GM19238 (cell line): ENCODE data around the gene PTCRA.
"Not testable (repeated sequence)": the region's sequence is repeated elsewhere in the genome, so short reads cannot be mapped to it uniquely, and the experiment has no call there.

Experiments used
- DNase-seq: peaks from one replicate; pipeline ENCODE4 v3.0.0; 2011; ENCODE audit warnings: low spot score; ENCODE audit not compliant: insufficient read length

Gene PTCRA

DNA sequence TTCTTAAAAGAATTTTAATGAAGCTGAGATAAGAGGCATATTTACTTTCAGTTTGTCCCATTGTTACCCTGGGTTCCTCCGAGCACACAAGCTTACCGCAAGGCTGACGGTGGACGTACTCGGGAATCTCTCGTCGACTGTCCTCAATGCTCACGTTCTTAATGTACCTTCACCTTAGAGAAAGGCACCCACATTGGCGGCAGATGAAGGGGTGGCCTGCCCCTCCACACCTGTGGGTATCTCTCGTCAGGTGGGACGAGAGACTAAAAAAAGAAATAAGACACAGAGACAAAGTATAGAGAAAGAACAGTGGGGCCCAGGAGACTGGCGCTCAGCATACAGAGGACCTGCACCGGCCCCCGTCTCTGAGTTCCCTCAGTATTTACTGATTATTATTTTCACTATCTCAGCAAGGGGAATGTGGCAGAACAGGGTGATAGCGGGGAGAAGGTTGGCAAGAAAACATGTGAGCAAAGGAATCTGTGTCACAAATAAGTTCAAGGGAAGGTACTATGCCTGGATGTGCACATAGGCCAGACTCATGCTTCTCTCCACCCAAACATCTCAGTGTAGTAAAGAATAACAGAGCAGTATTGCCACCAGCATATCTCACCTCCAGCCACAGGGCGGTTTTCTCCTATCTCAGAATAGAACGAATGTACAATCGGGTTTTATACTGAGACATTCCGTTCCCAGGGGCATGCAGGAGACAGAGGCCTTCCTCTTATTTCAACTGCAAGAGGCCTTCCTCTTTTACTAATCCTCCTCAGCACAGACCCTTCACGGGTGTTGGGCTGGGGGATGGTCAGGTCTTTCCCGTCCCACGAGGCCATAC is 13.2 kb upstream of the PTCRA start:
- not testable (repeated sequence) for DNase-seq

DNA sequence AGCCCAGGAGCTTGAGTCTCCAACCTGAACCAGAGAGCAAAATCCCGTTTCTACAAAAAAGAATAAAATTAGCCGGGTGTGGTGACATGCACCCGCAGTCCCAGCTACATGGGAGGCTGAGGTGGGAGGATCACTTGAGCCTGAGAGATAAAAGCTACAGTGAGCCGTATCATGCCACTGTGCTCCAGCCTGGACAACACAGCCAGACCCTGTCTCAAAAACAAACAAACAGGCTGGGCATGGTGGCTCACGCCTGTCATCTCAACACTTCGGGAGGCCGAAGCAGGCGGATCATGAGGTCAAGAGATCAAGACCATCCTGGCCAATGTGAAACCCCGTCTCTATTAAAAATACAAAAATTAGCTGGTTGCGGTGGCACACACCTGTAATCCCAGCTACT is 11.4 kb upstream of the PTCRA start:
- no peak for DNase-seq

DNA sequence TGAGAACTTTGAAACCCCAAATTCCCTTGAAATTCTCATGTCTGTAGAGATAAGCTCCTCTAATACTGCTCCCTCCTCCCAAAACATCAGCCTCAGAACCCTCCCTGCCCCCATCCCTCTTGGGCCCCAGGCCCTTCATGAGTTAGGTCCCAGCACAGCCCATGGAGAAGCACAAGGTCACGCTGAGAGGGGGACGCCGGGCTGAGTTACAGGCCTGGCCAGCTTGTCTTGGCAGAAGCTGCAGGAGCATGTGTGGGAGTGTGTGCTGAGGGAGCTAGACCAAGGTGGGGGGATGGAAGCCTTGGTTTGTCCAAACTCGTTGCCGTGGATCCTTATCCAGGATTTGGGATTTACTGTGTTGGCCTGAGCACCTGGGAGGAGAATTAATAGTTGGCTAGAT is 8.5 kb upstream of the PTCRA start:
- DNase-seq = no peak

DNA sequence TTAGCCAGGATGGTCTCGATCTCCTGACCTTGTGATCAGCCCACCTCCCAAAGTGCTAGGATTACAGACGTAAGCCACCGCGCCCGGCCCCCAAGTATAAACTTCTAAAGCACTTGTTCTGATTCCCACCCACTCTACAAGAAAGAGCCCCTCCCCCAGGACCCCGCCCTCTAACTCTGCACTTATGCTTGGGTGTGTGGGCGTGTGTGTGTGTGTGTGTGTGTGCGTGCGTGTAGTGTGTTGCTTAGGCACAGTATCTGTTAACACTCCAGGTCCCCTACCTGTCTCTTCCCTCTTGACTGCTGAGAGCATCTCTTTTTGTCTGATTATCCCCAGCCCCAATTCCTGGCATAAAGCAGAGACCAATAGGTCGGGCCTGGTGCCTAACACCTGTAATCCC is 6.0 kb upstream of the PTCRA start:
- DNase-seq = no peak

DNA sequence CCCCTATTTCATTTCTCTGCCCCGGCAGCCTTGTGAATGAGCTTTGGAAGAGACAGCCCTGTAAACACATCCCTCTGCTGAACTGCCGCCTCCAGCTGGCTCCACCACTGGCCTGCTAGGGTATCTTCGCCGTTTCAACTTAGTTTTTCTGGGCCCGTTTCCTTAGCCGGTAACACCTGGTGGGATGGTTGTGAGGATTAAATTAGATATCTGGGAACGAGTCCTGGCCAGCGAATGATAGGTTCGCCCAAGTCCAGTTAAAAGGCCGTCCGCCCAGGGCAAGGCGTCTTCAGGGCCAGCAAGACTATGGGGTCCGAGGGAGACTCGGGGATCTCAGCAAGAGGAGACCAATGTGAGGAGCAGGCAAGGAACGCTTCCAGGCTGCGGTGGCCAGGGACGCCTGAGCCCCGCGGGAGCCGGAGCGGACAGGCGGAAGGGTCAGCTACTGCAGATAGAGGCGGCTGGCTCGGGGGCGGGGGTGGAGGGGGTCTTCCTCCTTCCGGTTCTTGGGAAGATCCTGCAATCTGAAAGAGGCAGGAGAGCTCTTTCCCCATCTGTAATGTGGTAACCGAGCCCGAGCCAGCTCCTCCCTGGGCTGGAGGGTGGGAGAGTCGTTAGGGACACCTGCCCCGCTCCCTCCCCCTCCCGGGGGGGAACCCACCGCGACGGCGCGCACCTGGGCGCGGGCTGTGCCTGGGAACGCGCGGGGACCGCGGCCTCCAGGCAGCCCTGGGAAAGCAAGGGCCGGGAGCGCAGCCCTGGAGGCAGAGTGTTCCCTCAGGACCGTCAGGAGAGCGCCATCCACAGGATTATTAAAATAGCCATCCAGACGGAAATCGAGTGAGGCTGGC is 4.5 kb upstream of the PTCRA start:
- DNase-seq = no peak

- DNase-seq = no peak
These were observed 1.3 kb upstream of the PTCRA start for GRCh38 chr6:42914546-42914945.

DNA sequence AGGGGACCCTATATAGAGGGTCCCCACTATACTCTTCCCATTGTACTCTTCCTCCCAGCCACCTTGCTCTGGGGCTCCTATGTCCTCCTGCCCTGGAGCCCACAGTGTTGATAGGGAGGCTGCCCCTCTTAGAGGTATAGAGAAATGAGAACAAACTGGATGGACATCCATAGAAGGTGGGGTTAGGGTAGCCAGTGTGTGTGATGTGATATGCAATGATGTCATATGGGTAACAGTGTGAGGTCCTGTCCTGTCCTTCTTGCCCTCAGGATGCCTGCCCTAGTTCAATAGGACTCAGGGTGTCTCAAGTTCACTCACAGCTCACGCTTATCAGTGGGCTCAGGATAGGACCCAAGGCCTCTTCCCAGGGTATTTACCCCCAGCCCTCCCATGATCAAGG is 435 bp downstream of the PTCRA start:
- DNase-seq = no peak

- no peak for DNase-seq
These were observed 5.9 kb downstream of the PTCRA start for GRCh38 chr6:42921801-42922200.

GRCh38 chr6:42923666-42924065 is 7.8 kb downstream of the PTCRA start:
- DNase-seq = no peak

GRCh38 chr6:42925248-42925857 is 9.5 kb downstream of the PTCRA start:
- no peak for DNase-seq

- peak; percentile 88 for DNase-seq
These were observed 13.3 kb downstream of the PTCRA start, which contains the start of gene CNPY3 for GRCh38 chr6:42928986-42929820. Gene CNPY3 (plus strand): TSS chr6:42929480. CDS start chr6:42929571, 91 bp downstream.

DNA sequence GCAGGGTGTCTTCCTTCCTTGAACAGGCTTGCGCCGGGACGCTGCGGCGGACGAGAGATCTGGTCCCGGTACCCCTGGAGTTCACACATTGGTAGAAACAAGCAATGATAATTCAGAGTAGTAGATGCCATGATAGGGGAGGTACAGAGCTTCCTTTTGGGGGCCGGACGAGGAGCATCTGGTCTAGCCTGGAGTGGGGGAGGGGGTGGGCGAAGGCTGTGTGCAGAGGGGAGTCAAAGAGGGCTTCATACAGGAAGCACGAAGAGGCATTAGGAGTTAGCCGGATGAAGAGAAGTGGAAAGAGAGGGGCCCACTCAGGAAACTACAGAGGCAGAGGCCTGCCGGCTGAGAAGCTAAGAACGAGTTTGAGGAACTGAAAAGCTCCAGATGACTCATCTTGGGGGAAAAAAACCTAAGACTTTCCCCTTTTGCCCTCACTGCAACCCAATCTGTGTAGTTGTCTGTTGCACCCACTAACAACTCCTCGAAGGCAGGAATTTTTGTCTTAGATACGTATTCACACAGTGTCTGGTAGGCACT is 14.0 kb downstream of the PTCRA start:
- DNase-seq = peak; percentile 67

DNA sequence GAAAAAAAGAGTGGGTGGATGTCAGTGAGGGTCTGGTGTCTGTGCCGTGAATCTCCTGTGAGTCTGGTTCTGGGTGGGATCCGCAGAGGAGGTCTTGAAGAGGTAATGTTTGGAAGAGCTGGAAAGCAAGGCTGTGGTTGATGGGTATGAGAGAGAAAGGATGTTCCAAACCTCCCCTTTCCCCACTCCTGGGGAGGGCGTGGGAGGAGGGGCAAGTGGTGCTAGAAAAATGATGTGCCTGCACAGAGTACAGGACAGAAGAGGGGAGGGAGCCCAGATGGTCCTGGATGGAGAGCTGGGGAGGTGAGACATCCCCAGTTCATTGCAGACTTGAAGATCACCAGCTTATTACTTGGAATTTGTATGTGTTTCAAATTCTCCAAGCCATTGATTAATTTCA is 16.6 kb downstream of the PTCRA start:
- DNase-seq = no peak

- DNase-seq = no peak
These were observed 17.4 kb downstream of the PTCRA start for GRCh38 chr6:42933205-42933604.

DNA sequence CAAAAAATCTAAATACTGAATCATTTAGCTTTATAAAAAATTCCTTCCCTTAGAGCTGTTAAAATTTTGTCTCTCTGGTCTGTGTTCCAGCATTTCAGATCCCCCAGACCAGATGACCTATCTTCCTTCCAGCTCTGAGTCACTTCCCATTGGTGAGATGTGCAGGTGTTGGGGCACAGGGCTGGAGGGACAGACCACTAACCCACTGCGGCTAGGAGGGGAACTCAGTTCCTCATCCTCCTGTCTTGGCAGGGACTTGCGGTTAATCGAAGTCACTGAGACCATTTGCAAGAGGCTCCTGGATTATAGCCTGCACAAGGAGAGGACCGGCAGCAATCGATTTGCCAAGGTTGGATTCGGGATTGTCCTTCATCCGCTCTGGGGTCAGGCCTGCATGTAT is 19.5 kb downstream of the PTCRA start:
- no peak for DNase-seq

- no peak for DNase-seq
These were observed 20.5 kb downstream of the PTCRA start for GRCh38 chr6:42936398-42936797.

DNA sequence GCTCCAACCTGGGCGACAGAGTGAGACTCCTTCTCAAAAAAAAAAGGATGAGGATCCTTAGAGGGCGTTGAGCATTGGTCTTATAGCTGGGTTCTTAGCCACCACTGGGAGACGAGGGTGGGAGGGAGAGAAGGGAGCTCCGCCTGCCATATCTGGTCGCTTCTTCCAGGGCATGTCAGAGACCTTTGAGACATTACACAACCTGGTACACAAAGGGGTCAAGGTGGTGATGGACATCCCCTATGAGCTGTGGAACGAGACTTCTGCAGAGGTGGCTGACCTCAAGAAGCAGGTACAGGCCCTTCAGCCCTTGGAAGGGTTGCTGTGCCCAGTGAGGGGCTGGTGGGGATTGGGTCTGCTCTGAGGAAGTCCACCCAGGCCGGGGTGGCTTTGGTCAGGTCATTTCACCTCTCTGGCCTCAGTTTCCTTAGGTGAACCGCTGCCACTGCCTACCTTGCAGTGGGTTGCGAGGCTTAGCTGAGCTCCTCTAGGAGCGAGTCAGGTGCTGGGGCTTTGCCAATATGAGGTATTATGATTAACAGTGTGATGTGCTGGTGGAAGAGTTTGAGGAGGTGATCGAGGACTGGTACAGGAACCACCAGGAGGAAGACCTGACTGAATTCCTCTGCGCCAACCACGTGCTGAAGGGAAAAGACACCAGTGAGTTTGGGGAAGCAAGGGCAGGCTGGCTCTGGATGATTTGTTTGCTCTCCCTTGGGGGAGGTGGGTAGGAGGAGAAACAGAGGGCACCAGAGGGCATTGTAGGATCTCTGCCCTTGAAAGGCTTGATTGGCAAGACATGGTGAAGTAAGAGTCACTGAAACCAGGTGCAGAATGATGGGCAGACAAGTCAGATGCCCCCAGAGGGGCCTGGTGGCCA is 21.9 kb downstream of the PTCRA start:
- no peak for DNase-seq

GRCh38 chr6:42938428-42938796 is 22.6 kb downstream of the PTCRA start:
- DNase-seq = no peak

GRCh38 chr6:42938987-42939809 is 23.3 kb downstream of the PTCRA start:
- no peak for DNase-seq
